HEK293T (cell line): ENCODE data around the gene GTF3C5.

Experiments
- ARNT ChIP-seq: fragments of 450-650 bp; IDR thresholded peaks from 2 replicates; pipeline ENCODE4 v1.6.1; 2017; ENCODE audit warnings: mild to moderate bottlenecking
- BHLHE40 ChIP-seq: fragments of 450-650 bp; IDR thresholded peaks from 2 replicates; pipeline ENCODE4 v1.6.1; 2016; ENCODE audit warnings: mild to moderate bottlenecking, moderate library complexity, borderline replicate concordance
- CTBP1 ChIP-seq: fragments of 450-650 bp; IDR thresholded peaks from 2 replicates; pipeline ENCODE4 v1.6.1; 2016; ENCODE audit warnings: borderline replicate concordance
- ELF4 ChIP-seq: fragments of 450-650 bp; IDR thresholded peaks from 2 replicates; pipeline ENCODE4 v1.6.1; 2017; ENCODE audit warnings: antibody characterized with exemption
- FOXA1 ChIP-seq: fragments of 450-650 bp; IDR thresholded peaks from 2 replicates; pipeline ENCODE4 v1.6.1; 2016; ENCODE audit warnings: mild to moderate bottlenecking
- FOXK2 ChIP-seq: fragments of 450-650 bp; IDR thresholded peaks from 2 replicates; pipeline ENCODE4 v1.6.1; 2016; ENCODE audit warnings: mild to moderate bottlenecking
- FOXM1 ChIP-seq: fragments of 450-650 bp; IDR thresholded peaks from 2 replicates; pipeline ENCODE4 v1.6.1; 2017; ENCODE audit warnings: mild to moderate bottlenecking, borderline replicate concordance
- HDGF ChIP-seq: fragments of 450-650 bp; IDR thresholded peaks from 2 replicates; pipeline ENCODE4 v1.6.1; 2017; ENCODE audit warnings: antibody characterized with exemption, borderline replicate concordance
- NFRKB ChIP-seq: fragments of 450-650 bp; IDR thresholded peaks from 2 replicates; pipeline ENCODE4 v1.6.1; 2016; ENCODE audit warnings: mild to moderate bottlenecking, moderate library complexity
- SP1 ChIP-seq: fragments of 450-650 bp; IDR thresholded peaks from 2 replicates; pipeline ENCODE4 v1.6.1; 2017
- SUZ12 ChIP-seq: fragments of 450-650 bp; IDR thresholded peaks from 2 replicates; pipeline ENCODE4 v1.6.1; 2016; ENCODE audit warnings: mild to moderate bottlenecking
- TARDBP ChIP-seq: fragments of 450-650 bp; IDR thresholded peaks from 2 replicates; pipeline ENCODE4 v1.6.1; 2016
- ZNF384 ChIP-seq: fragments of 450-650 bp; IDR thresholded peaks from 2 replicates; pipeline ENCODE4 v1.6.1; 2016

GRCh38 chr9:132995879-132996278 is 34.9 kb upstream of the GTF3C5 start:
- TF ChIP-seq TARDBP, result no peak
- no peak for TF ChIP-seq FOXA1
- TF ChIP-seq SUZ12, result no peak
- no peak for TF ChIP-seq FOXM1
- no peak for TF ChIP-seq ZNF384
- no peak for TF ChIP-seq FOXK2
- no peak for TF ChIP-seq HDGF
- TF ChIP-seq SP1, result no peak
- no peak for TF ChIP-seq ARNT
- TF ChIP-seq ELF4, result no peak
- no peak for TF ChIP-seq NFRKB
- TF ChIP-seq CTBP1, result no peak
- TF ChIP-seq BHLHE40, result no peak
